Measurements from ENCODE around the gene BICD1. TPM values are rescaled to one million over a fixed set of nuclear protein-coding genes. Genes with fewer than 3 reads are reported as not detected.

Gene BICD1
- total and polyA plus RNA-seq, 10 donors, result 8.5 to 62.9 (median 44.2) TPM

DNA sequence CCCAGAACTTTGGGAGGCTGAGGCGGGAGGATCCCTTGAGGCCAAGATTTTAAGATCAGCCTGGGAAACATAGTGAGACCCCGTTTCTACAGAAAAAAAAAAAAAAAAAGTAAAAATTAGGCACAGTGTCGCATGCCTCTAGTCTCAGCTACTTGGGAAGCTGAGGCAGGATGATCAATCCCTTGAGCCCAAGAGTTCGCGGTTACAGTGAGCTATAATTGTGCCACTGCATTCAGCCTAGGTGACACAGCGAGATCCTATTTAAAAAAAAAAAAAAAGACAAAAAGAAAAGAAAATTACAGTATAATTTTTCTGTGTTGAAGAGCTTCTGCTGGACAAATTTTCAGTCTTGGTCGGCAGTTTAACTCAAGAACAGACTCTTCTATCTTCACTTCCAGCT lies 158.8 kb downstream of the BICD1 start:
- WGBS, 5 donors, result 56 to 71% (median 60%) methylated on average over 7 of the region's 7 CpGs
- H3K9me3 ChIP-seq, result no peaks in the 10 kb centered on the region
- DNase-seq, result no peak
- H3K4me1 ChIP-seq, result peaks cover 8 to 33% (median 24%) of the 10 kb centered on the region in 6 donors
- no peaks in the 10 kb centered on the region for H3K27me3 ChIP-seq (replicated peaks in 1 of 7)
- intact Hi-C loops (cut with DNase I; ENCODE audit: low total_unique reads), result no loop called here
- peak overlapping the region; percentile 9 to 88 (median 74) for H3K27ac ChIP-seq
- H3K4me3 ChIP-seq, result no peak overlapping the region
- TF ChIP-seq POLR2AphosphoS5 (IDR thresholded peaks at IDR 0.05), result no peak
- H3K36me3 ChIP-seq, result no peaks in the 10 kb centered on the region

DNA sequence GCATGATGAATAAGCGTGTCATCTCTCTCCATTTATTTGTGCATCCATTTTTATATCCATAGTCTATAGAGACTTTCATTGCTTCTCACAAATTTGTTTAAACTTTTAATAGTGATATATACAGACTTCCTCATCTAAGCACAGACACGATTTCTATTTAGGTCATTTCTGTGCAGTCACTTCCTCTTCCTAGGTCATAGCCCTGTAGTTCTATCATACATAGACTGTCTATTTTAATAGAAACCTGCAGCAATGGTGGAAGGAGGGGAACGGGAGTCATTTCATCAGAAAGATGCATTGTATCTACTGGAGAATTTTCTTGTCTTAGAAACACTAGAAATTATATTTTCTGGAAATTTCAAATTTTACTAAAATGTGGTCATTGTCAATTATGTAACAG lies 159.3 kb downstream of the BICD1 start:
- intact Hi-C loops (cut with DNase I; ENCODE audit: low total_unique reads), result no loop called here
- peak overlapping the region; percentile 9 to 88 (median 74) for H3K27ac ChIP-seq
- H3K4me3 ChIP-seq, result no peak overlapping the region

DNA sequence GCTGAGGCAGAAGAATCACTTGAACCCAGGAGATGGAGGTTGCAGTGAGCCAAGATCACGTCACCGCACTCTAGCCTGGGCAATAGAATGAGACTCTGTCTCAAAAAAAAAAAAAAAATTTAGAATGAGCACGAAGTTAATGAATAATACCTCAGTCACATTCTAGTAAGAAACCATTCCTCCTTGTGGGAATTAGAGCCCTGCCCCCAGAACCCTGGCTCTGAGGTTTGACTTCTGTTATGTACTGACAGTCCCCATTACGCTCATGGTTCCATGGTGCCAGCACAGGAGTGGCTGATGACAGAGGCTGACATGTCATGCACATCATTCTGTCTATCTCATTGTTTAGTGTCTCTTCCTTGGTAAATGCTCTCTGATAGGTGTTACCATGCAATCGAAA lies 160.1 kb downstream of the BICD1 start:
- H3K4me3 ChIP-seq, result no peak overlapping the region
- intact Hi-C loops (cut with DNase I; ENCODE audit: low total_unique reads), result no loop called here
- no peaks in the 10 kb centered on the region for H3K9me3 ChIP-seq
- no peaks in the 10 kb centered on the region for H3K27me3 ChIP-seq (replicated peaks in 1 of 7)
- no peak for DNase-seq
- TF ChIP-seq, protein P1, sequence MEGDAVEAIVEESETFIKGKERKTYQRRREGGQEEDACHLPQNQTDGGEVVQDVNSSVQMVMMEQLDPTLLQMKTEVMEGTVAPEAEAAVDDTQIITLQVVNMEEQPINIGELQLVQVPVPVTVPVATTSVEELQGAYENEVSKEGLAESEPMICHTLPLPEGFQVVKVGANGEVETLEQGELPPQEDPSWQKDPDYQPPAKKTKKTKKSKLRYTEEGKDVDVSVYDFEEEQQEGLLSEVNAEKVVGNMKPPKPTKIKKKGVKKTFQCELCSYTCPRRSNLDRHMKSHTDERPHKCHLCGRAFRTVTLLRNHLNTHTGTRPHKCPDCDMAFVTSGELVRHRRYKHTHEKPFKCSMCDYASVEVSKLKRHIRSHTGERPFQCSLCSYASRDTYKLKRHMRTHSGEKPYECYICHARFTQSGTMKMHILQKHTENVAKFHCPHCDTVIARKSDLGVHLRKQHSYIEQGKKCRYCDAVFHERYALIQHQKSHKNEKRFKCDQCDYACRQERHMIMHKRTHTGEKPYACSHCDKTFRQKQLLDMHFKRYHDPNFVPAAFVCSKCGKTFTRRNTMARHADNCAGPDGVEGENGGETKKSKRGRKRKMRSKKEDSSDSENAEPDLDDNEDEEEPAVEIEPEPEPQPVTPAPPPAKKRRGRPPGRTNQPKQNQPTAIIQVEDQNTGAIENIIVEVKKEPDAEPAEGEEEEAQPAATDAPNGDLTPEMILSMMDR (IDR thresholded peaks at IDR 0.05 in 8 of 11, conservative IDR thresholded peaks at IDR 0.05 in 3 of 11), result no peak
- TF ChIP-seq POLR2A (IDR thresholded peaks at IDR 0.05), result no peak
- TF ChIP-seq POLR2AphosphoS5 (IDR thresholded peaks at IDR 0.05), result no peak
- 90 to 98% (median 95%) methylated on average over 5 of the region's 5 CpGs for WGBS, 5 donors
- H3K36me3 ChIP-seq, result no peaks in the 10 kb centered on the region
- peaks cover 11 to 45% (median 34%) of the 10 kb centered on the region in 6 donors for H3K4me1 ChIP-seq
- H3K27ac ChIP-seq, result peak overlapping the region in 1 of 8 donors; percentile 79

More for the DNA sequence above, 159.3 kb downstream of the BICD1 start:
- Histone ChIP-seq H3K36me3 (no peaks in the 10 kb centered on the region), H3K9me3 (no peaks in the 10 kb centered on the region), H3K27me3 (replicated peaks in 1 of 7) (no peaks in the 10 kb centered on the region), H3K4me1 (peaks cover 8 to 38% (median 26%) of the 10 kb centered on the region in 6 donors)
- TF ChIP-seq POLR2AphosphoS5 (IDR thresholded peaks at IDR 0.05) (no peak), POLR2A (IDR thresholded peaks at IDR 0.05) (no peak)
- TF ChIP-seq, protein P1 (IDR thresholded peaks at IDR 0.05 in 8 of 11, conservative IDR thresholded peaks at IDR 0.05 in 3 of 11), result no peak
- WGBS, 5 donors, result 38 to 49% (median 47%) methylated on average over 3 of the region's 3 CpGs
- DNase-seq, result no peak

DNA sequence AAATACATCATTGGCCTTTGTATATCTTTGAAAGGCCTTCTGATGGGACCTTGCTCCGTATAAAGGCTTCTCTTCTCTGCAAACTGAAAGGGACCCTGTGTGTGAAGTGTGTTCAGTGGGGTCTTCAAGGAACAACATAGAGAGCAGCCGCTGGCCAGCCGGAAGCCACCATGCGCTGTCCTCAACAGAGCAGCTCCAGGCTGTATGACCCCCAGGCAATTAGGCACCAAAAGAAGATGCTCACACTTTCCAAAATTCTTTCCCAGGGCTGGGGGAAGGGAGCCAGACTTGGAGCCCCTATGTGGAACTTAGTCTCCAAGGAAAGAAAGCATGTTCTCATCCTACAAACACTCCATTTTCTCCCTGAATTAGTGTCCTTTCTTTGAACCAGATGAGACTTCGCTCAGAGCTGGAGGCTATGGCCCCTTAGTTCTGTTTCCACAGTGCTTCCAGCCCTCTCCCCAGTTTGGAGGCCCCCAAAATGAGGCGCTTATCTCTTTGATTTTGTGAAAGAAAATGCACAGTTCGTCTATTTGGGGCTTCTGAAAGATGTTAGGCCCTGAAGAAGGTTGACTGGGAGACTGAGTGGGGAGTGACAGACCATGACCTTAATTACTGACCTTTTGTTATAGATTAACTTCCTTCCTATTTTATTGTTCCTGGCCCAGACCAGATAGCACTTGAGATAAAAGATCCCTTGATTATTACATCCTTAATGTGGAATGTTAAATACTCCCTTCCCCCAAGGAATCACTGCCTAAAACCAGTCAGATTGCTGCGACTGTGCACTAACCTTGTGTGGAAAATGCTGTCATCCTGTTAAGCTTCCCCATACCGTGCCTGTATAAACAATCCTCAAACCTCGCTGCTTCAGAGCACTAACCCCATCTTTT lies 164.4 kb downstream of the BICD1 start:
- H3K27ac ChIP-seq, result peak overlapping the region; percentile 45 to 89 (median 79)
- intact Hi-C loops (cut with DNase I; ENCODE audit: low total_unique reads), result no loop called here
- WGBS, 5 donors, result 64 to 71% (median 69%) methylated on average over 10 of the region's 10 CpGs
- no peaks in the 10 kb centered on the region for H3K27me3 ChIP-seq (replicated peaks in 1 of 7)
- peak in 1 of 3 donors; percentile 39 for TF ChIP-seq POLR2AphosphoS5 (IDR thresholded peaks at IDR 0.05)
- no peak for TF ChIP-seq POLR2A (IDR thresholded peaks at IDR 0.05)
- no peaks in the 10 kb centered on the region for H3K36me3 ChIP-seq
- H3K9me3 ChIP-seq, result no peaks in the 10 kb centered on the region
- peaks cover 16 to 46% (median 39%) of the 10 kb centered on the region in 6 donors for H3K4me1 ChIP-seq
- no peak for DNase-seq
- H3K4me3 ChIP-seq, result no peak overlapping the region

DNA sequence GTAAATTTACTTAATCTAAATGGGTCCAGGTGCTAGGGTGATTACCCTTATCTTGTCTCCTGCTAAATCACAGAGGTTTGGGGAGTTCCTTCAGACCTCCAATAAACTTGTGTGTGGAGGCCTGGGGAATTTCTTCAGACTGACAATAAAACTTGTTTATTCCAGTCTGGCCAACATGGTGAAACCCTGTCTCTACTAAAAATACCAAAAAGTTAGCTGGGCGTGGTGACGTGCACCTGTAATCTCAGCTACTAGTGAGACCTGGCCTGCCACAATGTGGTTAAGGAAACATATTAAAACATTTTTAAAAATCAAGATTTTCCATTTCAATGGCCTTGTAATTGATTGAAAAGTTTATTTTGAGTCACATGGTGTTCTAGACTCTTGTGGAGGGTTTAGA lies 165.8 kb downstream of the BICD1 start:
- TF ChIP-seq, protein P1 (IDR thresholded peaks at IDR 0.05 in 8 of 11, conservative IDR thresholded peaks at IDR 0.05 in 3 of 11), result no peak
- TF ChIP-seq POLR2AphosphoS5 (IDR thresholded peaks at IDR 0.05) (no peak), POLR2A (IDR thresholded peaks at IDR 0.05) (no peak)
- intact Hi-C loops (cut with DNase I; ENCODE audit: low total_unique reads), result no loop called here
- H3K27ac ChIP-seq, result peak overlapping the region; percentile 45 to 89 (median 79)

More for the DNA sequence above, 165.8 kb downstream of the BICD1 start:
- Histone ChIP-seq H3K27me3 (replicated peaks in 1 of 7) (no peaks in the 10 kb centered on the region), H3K9me3 (no peaks in the 10 kb centered on the region), H3K4me3 (no peak overlapping the region), H3K36me3 (no peaks in the 10 kb centered on the region), H3K4me1 (peaks cover 16 to 42% (median 36%) of the 10 kb centered on the region in 6 donors)
- 58 to 85% (median 73%) methylated on average over 2 of the region's 2 CpGs for whole genome bisulfite sequencing, 5 donors
- DNase-seq, result no peak

All from spleen (tissue), 11 donors.